Measurements from ENCODE around the gene MSRB2. TPM values are rescaled to one million over a fixed set of nuclear protein-coding genes. Genes with fewer than 3 reads are reported as not detected.

MSRB2 gene
- total RNA-seq, 4 donors from 2014 or later: 15.4 to 49.6 (median 30.7) TPM

DNA sequence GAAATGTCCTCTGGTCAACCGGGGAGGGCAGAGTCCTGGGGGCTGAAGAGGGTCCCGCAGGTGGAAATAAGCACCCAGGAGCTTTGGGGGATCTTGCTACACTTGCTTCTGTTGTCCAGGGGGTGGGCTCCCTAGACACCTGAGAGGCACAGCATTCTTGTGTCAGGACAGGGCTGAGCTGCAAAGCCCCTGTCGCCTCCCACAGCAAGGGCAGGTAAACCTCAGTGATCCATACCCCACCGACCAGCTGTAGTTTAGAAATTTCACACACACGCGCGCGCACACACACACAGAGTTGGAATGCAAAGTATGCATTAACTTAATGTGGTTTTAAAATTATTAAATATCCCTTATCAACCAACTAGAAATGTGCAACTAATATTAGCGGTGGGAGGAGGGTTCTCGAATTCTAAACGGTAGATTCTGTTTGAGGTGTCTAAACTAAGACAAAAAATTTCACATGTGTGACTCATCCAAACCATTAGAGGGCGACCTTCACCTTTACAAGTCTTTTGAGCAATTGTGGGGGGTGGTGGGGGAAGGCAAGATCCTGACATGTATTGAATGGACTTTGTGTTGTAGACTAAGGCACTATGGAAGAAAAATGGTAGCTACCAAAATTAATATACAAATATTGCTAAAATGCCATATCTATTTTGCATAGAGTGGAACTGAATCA is 62.5 kb downstream of the MSRB2 start:
- WGBS, 2 donors: 8 to 27% methylated on average over 12 of the region's 12 CpGs
- Histone ChIP-seq H3K9me3 (no peaks in the 10 kb centered on the region), H3K27me3 (no peaks in the 10 kb centered on the region), H3K36me3 (no peaks in the 10 kb centered on the region), H3K27ac (peak overlapping the region; percentile 54 to 81 (median 78)), H3K4me3 (replicated peaks in 1 of 3) (peak overlapping the region in 1 of 3 donors; percentile 2), H3K4me1 (peaks cover 8 to 12% of the 10 kb centered on the region in 2 donors)
- TF ChIP-seq POLR2A (IDR thresholded peaks at IDR 0.05): no peak
- TF ChIP-seq, protein P1, sequence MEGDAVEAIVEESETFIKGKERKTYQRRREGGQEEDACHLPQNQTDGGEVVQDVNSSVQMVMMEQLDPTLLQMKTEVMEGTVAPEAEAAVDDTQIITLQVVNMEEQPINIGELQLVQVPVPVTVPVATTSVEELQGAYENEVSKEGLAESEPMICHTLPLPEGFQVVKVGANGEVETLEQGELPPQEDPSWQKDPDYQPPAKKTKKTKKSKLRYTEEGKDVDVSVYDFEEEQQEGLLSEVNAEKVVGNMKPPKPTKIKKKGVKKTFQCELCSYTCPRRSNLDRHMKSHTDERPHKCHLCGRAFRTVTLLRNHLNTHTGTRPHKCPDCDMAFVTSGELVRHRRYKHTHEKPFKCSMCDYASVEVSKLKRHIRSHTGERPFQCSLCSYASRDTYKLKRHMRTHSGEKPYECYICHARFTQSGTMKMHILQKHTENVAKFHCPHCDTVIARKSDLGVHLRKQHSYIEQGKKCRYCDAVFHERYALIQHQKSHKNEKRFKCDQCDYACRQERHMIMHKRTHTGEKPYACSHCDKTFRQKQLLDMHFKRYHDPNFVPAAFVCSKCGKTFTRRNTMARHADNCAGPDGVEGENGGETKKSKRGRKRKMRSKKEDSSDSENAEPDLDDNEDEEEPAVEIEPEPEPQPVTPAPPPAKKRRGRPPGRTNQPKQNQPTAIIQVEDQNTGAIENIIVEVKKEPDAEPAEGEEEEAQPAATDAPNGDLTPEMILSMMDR (IDR thresholded peaks at IDR 0.05): peak in 1 of 6 experiments; percentile 10
- intact Hi-C loops (cut with DNase I): loop anchor here (10.0 kb wide), 1 partner anchor 1397 kb away; no protein-coding TSS in a partner anchor
- DNase-seq: peak; percentile 29 to 55

DNA sequence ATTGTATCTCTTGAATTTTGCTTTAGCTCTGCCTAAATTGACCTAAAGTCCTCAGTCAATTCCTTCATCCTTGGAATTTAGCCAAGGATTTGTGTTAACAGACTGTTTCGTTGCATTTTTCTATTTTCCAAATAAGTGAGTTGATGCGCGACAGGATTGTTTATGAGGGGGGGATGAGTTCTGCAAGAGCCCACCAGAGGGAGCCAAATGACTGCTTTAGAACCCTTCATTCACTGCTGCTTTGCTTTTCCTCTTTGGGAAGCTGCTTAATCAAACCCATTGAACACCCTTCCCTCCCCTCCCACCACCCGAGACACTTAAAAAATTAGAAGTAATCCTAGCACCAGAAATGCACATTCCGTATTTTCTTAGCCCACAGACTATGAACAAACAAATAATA is 63.0 kb downstream of the MSRB2 start:
- TF ChIP-seq POLR2A (IDR thresholded peaks at IDR 0.05): no peak
- TF ChIP-seq, protein P1 (IDR thresholded peaks at IDR 0.05): peak; percentile 35 to 93 (median 80)
- Histone ChIP-seq H3K36me3 (no peaks in the 10 kb centered on the region), H3K27ac (peak overlapping the region in 2 of 3 donors; percentile 78 to 81), H3K4me3 (replicated peaks in 1 of 3) (no peak overlapping the region), H3K4me1 (peaks cover 8 to 12% of the 10 kb centered on the region in 2 donors), H3K27me3 (no peaks in the 10 kb centered on the region), H3K9me3 (no peaks in the 10 kb centered on the region)
- 4 to 8% methylated on average over 5 of the region's 5 CpGs for WGBS, 2 donors
- intact Hi-C loops (cut with DNase I): loop anchor here (10.0 kb wide), 1 partner anchor 1396 kb away; no protein-coding TSS in a partner anchor
- DNase-seq: peak; percentile 58 to 64

DNA sequence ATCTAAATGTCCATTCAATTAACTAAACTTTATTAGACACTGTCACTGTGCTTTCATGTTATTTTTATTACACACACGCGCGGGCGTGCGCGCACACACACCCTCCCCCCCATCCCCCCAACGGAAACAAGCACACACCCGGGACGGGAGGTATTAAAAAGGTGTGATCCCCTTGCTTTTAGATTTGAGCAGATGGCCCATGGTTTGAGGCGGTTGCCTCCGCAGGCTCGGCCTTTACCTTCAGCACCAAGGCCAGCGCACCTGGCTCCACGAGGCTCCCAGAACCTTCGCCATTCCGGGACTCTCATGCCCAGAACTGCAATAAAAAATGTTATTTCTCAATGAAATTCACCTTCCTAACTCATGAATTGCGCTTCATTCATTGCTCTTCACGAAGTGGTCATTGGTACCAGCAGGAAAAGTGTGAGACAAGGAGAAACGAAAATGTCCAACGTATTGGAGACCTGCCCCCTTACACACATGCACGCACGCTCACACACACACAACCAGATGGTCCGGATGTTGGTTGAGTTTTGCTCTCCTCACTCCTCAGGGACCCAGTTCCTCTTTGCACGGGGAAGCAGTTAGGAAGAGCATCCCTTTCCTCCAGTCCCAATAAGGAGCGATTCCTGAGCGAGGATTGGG is 76.0 kb downstream of the MSRB2 start:
- 9 to 17% methylated on average over 26 of the region's 26 CpGs for WGBS, 2 donors
- Histone ChIP-seq H3K27me3 (peaks cover 25% of the 10 kb centered on the region), H3K36me3 (no peaks in the 10 kb centered on the region), H3K4me3 (replicated peaks in 1 of 3) (no peak overlapping the region), H3K9me3 (no peaks in the 10 kb centered on the region), H3K4me1 (peaks cover 10 to 15% of the 10 kb centered on the region in 2 donors), H3K27ac (no peak overlapping the region)
- TF ChIP-seq, protein P1 (IDR thresholded peaks at IDR 0.05): no peak
- no peak for TF ChIP-seq POLR2A (IDR thresholded peaks at IDR 0.05)
- intact Hi-C loops (cut with DNase I): no loop called here
- DNase-seq: peak; percentile 34 to 61

Small RNA genes lying within 50 kb of the gene (small RNA-seq; reads per million reads assigned to genes)
- not detected for gene RF00561

Other genes with a start within 250 kb of the MSRB2 start
- under 1 TPM; 0.13 to 0.73 (median 0.51) TPM for gene ARMC3, start 167.5 kb upstream of the MSRB2 start, total RNA-seq
- gene PTF1A, start 96.7 kb downstream of the MSRB2 start, total RNA-seq: not detected
- gene C10orf67, start 249.2 kb downstream of the MSRB2 start, total RNA-seq: under 1 TPM in 3 of 4 donors, not detected in 1; 0.13 to 0.98 (median 0.54) TPM